ENCODE results near the gene FBN1. TPM values are rescaled to one million over a fixed set of nuclear protein-coding genes. Genes with fewer than 3 reads are reported as not detected.

FBN1 gene
- total RNA-seq, 1 donor from 2014 or later = 22.1 TPM

DNA sequence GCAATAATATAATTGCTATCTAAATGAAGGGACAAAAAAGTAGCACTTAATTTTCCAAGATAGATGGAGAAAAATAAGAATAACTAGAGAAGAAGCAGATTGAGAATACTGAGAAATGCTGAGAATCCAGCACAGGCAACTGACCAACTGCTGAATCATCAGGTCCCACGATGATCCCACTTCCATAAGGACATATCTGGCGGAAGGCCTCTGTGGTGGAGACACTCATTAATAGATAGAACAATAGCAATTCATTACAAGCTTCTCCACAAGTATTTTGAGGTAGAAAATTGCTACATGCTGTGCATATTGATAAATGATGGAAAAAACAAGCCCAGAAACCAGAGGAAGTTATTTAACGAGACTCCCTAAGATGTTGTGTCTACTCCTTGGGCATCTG lies 208.3 kb downstream of the FBN1 start:
- no peak for DNase-seq (ENCODE audit: low read depth, low spot score)
- no peaks in the 10 kb centered on the region for H3K27me3 Mint-ChIP-seq (ENCODE audit: low read depth)

GRCh38 chr15:48435321-48435720 lies 210.2 kb downstream of the FBN1 start:
- no peak for DNase-seq (ENCODE audit: low read depth, low spot score)
- peaks cover 18% of the 10 kb centered on the region for H3K36me3 Mint-ChIP-seq (ENCODE audit: low read depth)
- H3K27ac Mint-ChIP-seq (ENCODE audit: unreplicated experiment) = no peak overlapping the region
- no peaks in the 10 kb centered on the region for H3K27me3 Mint-ChIP-seq (ENCODE audit: low read depth)
- no peak for TF ChIP-seq CTCF (conservative IDR thresholded peaks at IDR 0.05)
- no peak overlapping the region for H3K4me3 Mint-ChIP-seq
- no peaks in the 10 kb centered on the region for H3K9me3 Mint-ChIP-seq
- peaks cover 3% of the 10 kb centered on the region for H3K4me1 Mint-ChIP-seq

More for the DNA sequence above, 208.3 kb downstream of the FBN1 start:
- no peak for TF ChIP-seq CTCF (conservative IDR thresholded peaks at IDR 0.05)
- Mint-ChIP-seq H3K36me3 (ENCODE audit: low read depth) (peaks cover 19% of the 10 kb centered on the region), H3K4me1 (peaks cover 4% of the 10 kb centered on the region), H3K9me3 (no peaks in the 10 kb centered on the region), H3K4me3 (no peak overlapping the region), H3K27ac (ENCODE audit: unreplicated experiment) (no peak overlapping the region)

DNA sequence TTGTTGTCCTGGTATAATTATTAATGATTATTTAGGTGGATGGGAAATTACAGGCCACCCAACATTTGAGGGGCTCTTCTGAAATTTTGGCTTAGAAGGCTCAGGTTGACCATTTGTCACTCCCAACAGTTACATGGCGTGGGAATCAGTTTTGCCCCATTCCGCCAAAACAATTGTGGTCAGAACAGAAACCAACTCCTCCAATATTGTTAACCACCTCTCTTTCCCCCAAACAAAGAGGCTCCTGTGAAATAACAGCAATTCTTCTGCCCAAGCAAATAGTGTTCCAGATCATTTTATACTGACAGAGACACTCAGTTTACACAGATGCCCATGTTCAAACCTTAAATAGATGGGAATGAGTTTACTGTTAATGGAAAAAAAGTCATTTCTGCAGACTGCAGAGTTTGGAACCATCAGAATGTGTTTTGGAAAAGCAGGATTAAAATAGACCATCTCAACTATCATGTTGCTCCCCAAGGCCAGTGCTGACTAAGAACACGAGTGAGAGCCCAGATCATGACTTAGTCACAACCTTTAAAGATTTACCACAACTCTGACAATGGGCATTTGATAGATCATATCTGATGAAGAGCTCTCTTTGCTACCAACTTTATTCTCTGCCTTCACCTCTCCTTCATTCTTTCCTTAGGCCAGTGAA lies 212.2 kb downstream of the FBN1 start:
- Mint-ChIP-seq H3K9me3 (no peaks in the 10 kb centered on the region), H3K4me3 (no peak overlapping the region), H3K27me3 (ENCODE audit: low read depth) (no peaks in the 10 kb centered on the region), H3K4me1 (no peaks in the 10 kb centered on the region), H3K27ac (ENCODE audit: unreplicated experiment) (no peak overlapping the region), H3K36me3 (ENCODE audit: low read depth) (peaks cover 18% of the 10 kb centered on the region)
- no peak for DNase-seq (ENCODE audit: low read depth, low spot score)
- no peak for TF ChIP-seq CTCF (conservative IDR thresholded peaks at IDR 0.05)

GRCh38 chr15:48432688-48433087 lies 212.8 kb downstream of the FBN1 start:
- no peak for TF ChIP-seq CTCF (conservative IDR thresholded peaks at IDR 0.05)
- H3K27me3 Mint-ChIP-seq (ENCODE audit: low read depth) = no peaks in the 10 kb centered on the region
- H3K9me3 Mint-ChIP-seq = no peaks in the 10 kb centered on the region
- no peak for DNase-seq (ENCODE audit: low read depth, low spot score)
- no peak overlapping the region for H3K27ac Mint-ChIP-seq (ENCODE audit: unreplicated experiment)
- peaks cover 18% of the 10 kb centered on the region for H3K36me3 Mint-ChIP-seq (ENCODE audit: low read depth)
- no peak overlapping the region for H3K4me3 Mint-ChIP-seq
- no peaks in the 10 kb centered on the region for H3K4me1 Mint-ChIP-seq

- H3K27ac Mint-ChIP-seq (ENCODE audit: unreplicated experiment) = no peak overlapping the region
- H3K4me3 Mint-ChIP-seq = no peak overlapping the region
- H3K36me3 Mint-ChIP-seq (ENCODE audit: low read depth) = peaks cover 32% of the 10 kb centered on the region
- H3K9me3 Mint-ChIP-seq = no peaks in the 10 kb centered on the region
- no peak for DNase-seq (ENCODE audit: low read depth, low spot score)
- H3K4me1 Mint-ChIP-seq = peaks cover 17% of the 10 kb centered on the region
- no peaks in the 10 kb centered on the region for H3K27me3 Mint-ChIP-seq (ENCODE audit: low read depth)
- no peak for TF ChIP-seq CTCF (conservative IDR thresholded peaks at IDR 0.05)
These were observed 217.5 kb downstream of the FBN1 start for GRCh38 chr15:48427960-48428547.
